Activated CD8-positive, alpha-beta T cell treated with anti-CD3 and anti-CD28 coated beads for 36 hours (primary cell): Measurements from ENCODE around the gene BRME1. TPM values are rescaled to one million over a fixed set of nuclear protein-coding genes. Genes with fewer than 3 reads are reported as not detected.
A peak's percentile ranks its signal among the peaks of the same experiment; 100 is the strongest.

Source experiments
- ATAC-seq: fragments of 200-7000 bp; cut with Tn5 transposase; one replicate; pipeline ENCODE4 v1.10.0; 2021; ENCODE audit warnings: mild to moderate bottlenecking, moderate library complexity
- CTCF ChIA-PET: fragments of 350-600 bp; sonication (Branson Sonifier 250); formaldehyde crosslinking; loops from one replicate; lab custom pipeline; 2021; ENCODE audit warnings: antibody characterized with exemption; lab: Charles Lee
- POLR2A ChIA-PET: fragments of 350-600 bp; sonication (Branson Sonifier 250); formaldehyde crosslinking; loops from one replicate; lab custom pipeline; 2021; ENCODE audit warnings: antibody characterized with exemption; lab: Charles Lee
- DNase-seq: peaks from one replicate; pipeline ENCODE4 v3.0.0-alpha.2; 2020
- H3K27ac Mint-ChIP-seq: one replicate; pipeline ENCODE4 v1.8.0; 2021; ENCODE audit warnings: mild to moderate bottlenecking, mixed read lengths
- H3K27me3 Mint-ChIP-seq: one replicate; pipeline ENCODE4 v1.8.0; 2021; ENCODE audit warnings: mixed read lengths
- H3K36me3 Mint-ChIP-seq: one replicate; pipeline ENCODE4 v1.8.0; 2021; ENCODE audit warnings: low read depth, mixed read lengths
- H3K4me1 Mint-ChIP-seq: one replicate; pipeline ENCODE4 v1.8.0; 2021; ENCODE audit warnings: low read depth, mixed read lengths
- H3K4me3 Mint-ChIP-seq: one replicate; pipeline ENCODE4 v1.8.0; 2021; ENCODE audit warnings: mild to moderate bottlenecking, moderate library complexity, mixed read lengths
- H3K9me3 Mint-ChIP-seq: one replicate; pipeline ENCODE4 v1.8.0; 2021; ENCODE audit warnings: mixed read lengths
- CTCF ChIP-seq: fragments of 200-600 bp; IDR thresholded peaks from one replicate; pipeline ENCODE4 v1.8.0; 2022; ENCODE audit warnings: antibody characterized with exemption, mild to moderate bottlenecking
- intact Hi-C: fragments of 100-400 bp; cut with micrococcal nuclease; formaldehyde crosslinking; loops from one replicate; pipeline ENCODE4 v1.10.0; 2022
- total RNA-seq, 2 experiments: library from RNA; stranded (reverse); gene quantifications; one replicate each; pipeline ENCODE4 v1.2.3, GENCODE V29; 2021

The BRME1 gene
- 1 to 10 TPM; 3.6 to 5.2 TPM for total RNA-seq

DNA sequence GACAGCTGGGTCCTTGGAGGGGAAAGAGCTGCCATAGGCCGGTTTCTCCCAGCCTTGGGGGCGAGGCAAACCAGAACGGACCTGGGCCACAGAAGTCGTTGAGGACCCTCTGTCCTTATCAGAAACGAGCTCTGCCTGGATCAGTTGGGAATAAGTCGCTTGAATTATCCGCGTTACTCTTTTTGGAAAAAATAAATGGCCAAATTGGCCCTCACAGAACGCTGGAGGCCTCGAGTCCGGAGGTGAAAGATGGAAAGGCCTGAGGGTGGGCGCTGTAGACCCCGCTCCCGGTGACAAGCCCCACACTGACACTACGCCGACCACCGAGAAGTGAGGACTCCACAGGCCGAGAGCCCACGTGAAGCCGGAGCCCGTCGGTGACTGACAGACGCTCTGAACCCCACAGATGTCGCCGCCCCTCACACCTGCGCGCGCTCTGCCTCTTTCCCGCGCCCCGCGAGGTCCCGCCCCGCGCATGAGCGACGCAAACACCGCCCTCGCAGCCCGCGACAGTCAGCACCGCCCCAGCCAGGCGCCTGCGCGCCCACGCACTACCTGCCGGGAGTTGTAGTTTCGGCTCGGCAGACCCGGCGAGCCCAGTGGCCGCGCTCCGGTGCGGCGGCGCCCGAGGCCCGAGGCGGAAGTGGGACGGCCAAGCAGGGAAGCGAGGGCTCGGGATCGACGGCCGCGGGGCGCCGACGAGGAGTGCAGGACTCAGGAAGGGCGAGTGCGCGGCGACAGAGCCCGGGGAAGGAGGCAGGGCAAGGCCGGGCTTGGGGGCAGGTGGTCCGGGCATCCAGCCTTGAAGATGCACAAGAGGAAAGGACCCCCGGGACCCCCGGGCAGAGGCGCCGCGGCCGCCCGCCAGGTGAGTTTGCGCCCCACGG, at the start of gene BRME1, which contains the start of gene CC2D1A:
BRME1 (minus strand) TSS at position 484 of the 887 bp plus-strand sequence. CDS start 1,225 bp downstream, outside the sequence.
CC2D1A (plus strand) TSS at position 568 of the 887 bp plus-strand sequence; CDS start at position 809, 241 bp downstream.
- no peaks in the 10 kb centered on the region for H3K9me3 Mint-ChIP-seq
- peak within 1 kb of the TSS; percentile 92 for H3K27ac Mint-ChIP-seq
- POLR2A ChIA-PET: interaction anchor here (1.0 to 1.1 kb wide), 2 partner anchors 24 to 25 kb away, joined by 3 to 4 read pairs; no protein-coding TSS in a partner anchor
- no peak for TF ChIP-seq CTCF
- ATAC-seq (peak; percentile 98), DNase-seq (peak; percentile 98)
- peaks cover 13% of the 10 kb centered on the region for H3K36me3 Mint-ChIP-seq
- no peaks in the 10 kb centered on the region for H3K27me3 Mint-ChIP-seq
- H3K4me3 Mint-ChIP-seq: peak within 1 kb of the TSS; percentile 74
- H3K4me1 Mint-ChIP-seq: peaks cover 18% of the 10 kb centered on the region
- CTCF ChIA-PET: interaction anchor here (1.1 kb wide), 1 partner anchor 167 kb away, joined by 3 read pairs; the partner anchor contains the start of gene MISP3
- intact Hi-C loops: no loop called here

DNA sequence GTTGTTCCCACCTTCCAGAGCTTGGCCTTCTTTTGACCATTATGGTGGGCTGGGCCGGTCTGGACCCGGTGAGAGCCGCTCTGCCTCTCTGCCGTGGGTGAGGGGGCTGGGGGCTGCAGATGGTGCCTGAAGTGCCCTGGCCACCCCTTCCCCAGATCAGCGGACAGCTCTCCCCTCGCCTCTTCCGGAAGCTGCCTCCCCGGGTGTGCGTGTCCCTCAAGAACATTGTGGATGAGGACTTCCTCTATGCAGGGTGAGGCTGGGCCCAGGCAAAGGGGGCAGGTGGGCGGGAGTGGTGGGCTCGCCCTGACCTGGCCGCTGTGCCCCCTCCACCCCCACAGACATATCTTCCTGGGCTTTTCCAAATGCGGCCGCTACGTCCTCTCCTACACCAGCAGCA, 48.3 kb upstream of the BRME1 start:
- no peak for DNase-seq
- Mint-ChIP-seq H3K36me3 (peaks cover 8% of the 10 kb centered on the region), H3K4me1 (peaks cover 13% of the 10 kb centered on the region), H3K9me3 (no peaks in the 10 kb centered on the region), H3K27me3 (no peaks in the 10 kb centered on the region), H3K4me3 (peak overlapping the region; percentile 94), H3K27ac (no peak overlapping the region)
- intact Hi-C loops: no loop called here
- ChIA-PET POLR2A (interaction anchor here (1.1 to 1.4 kb wide), 4 partner anchors 24 to 100 kb away, joined by 3 to 4 read pairs (median 3); no protein-coding TSS in a partner anchor), CTCF (interaction anchor here (0.9 to 1.5 kb wide), 2 partner anchors 89 to 105 kb away, joined by 3 to 7 read pairs; no protein-coding TSS in a partner anchor)
- ATAC-seq: no peak
- no peak for TF ChIP-seq CTCF

- H3K36me3 Mint-ChIP-seq: peaks cover 8% of the 10 kb centered on the region
- H3K9me3 Mint-ChIP-seq: no peaks in the 10 kb centered on the region
- intact Hi-C loops: no loop called here
- H3K4me3 Mint-ChIP-seq: peak overlapping the region; percentile 94
- no peak for ATAC-seq
- POLR2A ChIA-PET: interaction anchor here (0.6 to 1.5 kb wide), 8 partner anchors 19 to 1042 kb away, joined by 3 to 6 read pairs (median 3); partner anchors contain the start of gene IL27RA
- no peak for TF ChIP-seq CTCF
- no peaks in the 10 kb centered on the region for H3K27me3 Mint-ChIP-seq
- peak; percentile 13 for DNase-seq
- peaks cover 13% of the 10 kb centered on the region for H3K4me1 Mint-ChIP-seq
- H3K27ac Mint-ChIP-seq: peak overlapping the region; percentile 80
- CTCF ChIA-PET: interaction anchor here (0.9 to 1.5 kb wide), 5 partner anchors 78 to 150 kb away, joined by 3 to 7 read pairs (median 5); partner anchors contain the start of genes IL27RA and MISP3
These were observed 47.1 kb upstream of the BRME1 start for GRCh38 chr19:13952931-13953531.

- Mint-ChIP-seq H3K27ac (peak within 1 kb of the TSS; percentile 90), H3K27me3 (no peaks in the 10 kb centered on the region), H3K4me1 (peaks cover 13% of the 10 kb centered on the region), H3K9me3 (no peaks in the 10 kb centered on the region), H3K4me3 (peak within 1 kb of the TSS; percentile 94), H3K36me3 (peaks cover 8% of the 10 kb centered on the region)
- ATAC-seq (peak; percentile 99), DNase-seq (peak; percentile 99)
- ChIA-PET CTCF (interaction anchor here (0.8 to 1.5 kb wide), 6 partner anchors 8 to 106 kb away, joined by 3 to 7 read pairs (median 4); partner anchors contain the start of gene IL27RA), POLR2A (interaction anchor here (0.9 to 1.5 kb wide), 7 partner anchors 14 to 80 kb away, joined by 3 to 6 read pairs (median 4); partner anchors contain the start of genes IL27RA and PODNL1)
- TF ChIP-seq CTCF: no peak
- intact Hi-C loops: no loop called here
These were observed 46.4 kb upstream of the BRME1 start, which contains the start of gene DCAF15 for GRCh38 chr19:13952154-13952930. DCAF15 (plus strand) TSS chr19:13952509; CDS start chr19:13952513, 4 bp downstream.
